Activated naive CD4-positive, alpha-beta T cell treated with anti-CD3 and anti-CD28 coated beads, Interleukin-2, amount 50 U/mL, for 72 hours (primary cell): ENCODE results near the gene SRRD. TPM values are rescaled to one million over a fixed set of nuclear protein-coding genes. Genes with fewer than 3 reads are reported as not detected.
"Not testable (repeated sequence)": the region's sequence is repeated elsewhere in the genome, so short reads cannot be mapped to it uniquely, and the experiment has no call there.

ENCODE experiments used
- ATAC-seq, 2 donors: fragments of 150-1000 bp; cut with Tn5 transposase; 2 replicates each; pipeline ENCODE4 v1.10.0; 2021; ENCODE audit warnings: mild to moderate bottlenecking in 2 of 2, moderate library complexity in 2 of 2
- DNase-seq, 2 donors: peaks; one replicate each; pipeline ENCODE4 v3.0.0; 2021 to 2022; ENCODE audit warnings: low spot score in 2 of 2
- H3K27ac Mint-ChIP-seq, 2 donors: one replicate each; pipeline ENCODE4 v1.8.0; 2022; ENCODE audit warnings: mild to moderate bottlenecking in 2 of 2, mixed read lengths in 2 of 2
- H3K36me3 Mint-ChIP-seq, 2 donors: one replicate each; pipeline ENCODE4 v1.8.0; 2022; ENCODE audit warnings: mixed read lengths in 2 of 2
- H3K9me3 Mint-ChIP-seq, 2 donors: one replicate each; pipeline ENCODE4 v1.8.0; 2022; ENCODE audit warnings: mixed read lengths in 2 of 2
- total RNA-seq, 2 donors: library from RNA; stranded (reverse); gene quantifications; one replicate each; pipeline ENCODE4 v1.2.3, GENCODE V29; 2022

SRRD gene
- total RNA-seq, 2 donors from 2014 or later = 18.6 to 27.4 TPM

- Mint-ChIP-seq H3K9me3 (no peaks in the 10 kb centered on the region), H3K36me3 (peaks cover 0 to 10% of the 10 kb centered on the region in 2 donors), H3K27ac (no peak overlapping the region)
- ATAC-seq = no peak
- no peak for DNase-seq
Measured at GRCh38 chr22:26525946-26526564, 42.4 kb downstream of the SRRD start.

- ATAC-seq (no peak), DNase-seq (no peak)
- peak overlapping the region in 1 of 2 donors; percentile 42 for H3K27ac Mint-ChIP-seq
- H3K36me3 Mint-ChIP-seq = peaks cover 0 to 10% of the 10 kb centered on the region in 2 donors
- H3K9me3 Mint-ChIP-seq = no peaks in the 10 kb centered on the region
Measured at GRCh38 chr22:26527167-26527566, 43.5 kb downstream of the SRRD start.

- Mint-ChIP-seq H3K9me3 (no peaks in the 10 kb centered on the region), H3K27ac (peak overlapping the region in 1 of 2 donors; percentile 91), H3K36me3 (peaks cover 0 to 10% of the 10 kb centered on the region in 2 donors)
- DNase-seq = no peak
- no peak for ATAC-seq
Measured at GRCh38 chr22:26527574-26528465, 44.1 kb downstream of the SRRD start.

GRCh38 chr22:26528518-26528917 is 44.8 kb downstream of the SRRD start:
- DNase-seq, H3K9me3 Mint-ChIP-seq, H3K36me3 Mint-ChIP-seq, ATAC-seq, H3K27ac Mint-ChIP-seq: not testable (repeated sequence)

GRCh38 chr22:26529345-26529744 is 45.7 kb downstream of the SRRD start:
- no peak for ATAC-seq

GRCh38 chr22:26534171-26534855 is 50.6 kb downstream of the SRRD start:
- Mint-ChIP-seq H3K9me3 (no peaks in the 10 kb centered on the region), H3K27ac (no peak overlapping the region), H3K36me3 (peaks cover 0 to 10% of the 10 kb centered on the region in 2 donors)
- ATAC-seq (no peak), DNase-seq (no peak)

More at GRCh38 chr22:26529345-26529744, 45.7 kb downstream of the SRRD start:
- no peak for DNase-seq
- no peaks in the 10 kb centered on the region for H3K9me3 Mint-ChIP-seq
- peaks cover 0 to 10% of the 10 kb centered on the region in 2 donors for H3K36me3 Mint-ChIP-seq
- peak overlapping the region in 1 of 2 donors; percentile 57 for H3K27ac Mint-ChIP-seq

- no peaks in the 10 kb centered on the region for H3K9me3 Mint-ChIP-seq
- peak in 1 of 2 donors; percentile 51 for ATAC-seq
- DNase-seq = no peak
- H3K36me3 Mint-ChIP-seq = peaks cover 0 to 6% of the 10 kb centered on the region in 2 donors
- peak overlapping the region in 1 of 2 donors; percentile 74 for H3K27ac Mint-ChIP-seq
Measured at GRCh38 chr22:26534874-26535602, 51.4 kb downstream of the SRRD start.

- no peak for ATAC-seq
- no peak for DNase-seq
- H3K36me3 Mint-ChIP-seq = peaks cover 0 to under 1% of the 10 kb centered on the region in 2 donors
- no peaks in the 10 kb centered on the region for H3K9me3 Mint-ChIP-seq
- H3K27ac Mint-ChIP-seq = peak overlapping the region in 1 of 2 donors; percentile 74
Measured at GRCh38 chr22:26535603-26535908, 51.9 kb downstream of the SRRD start.

GRCh38 chr22:26536056-26536761 is 52.5 kb downstream of the SRRD start:
- no peak for DNase-seq
- no peaks in the 10 kb centered on the region for H3K9me3 Mint-ChIP-seq
- H3K36me3 Mint-ChIP-seq = no peaks in the 10 kb centered on the region
- no peak for ATAC-seq
- no peak overlapping the region for H3K27ac Mint-ChIP-seq

- Mint-ChIP-seq H3K27ac (no peak overlapping the region), H3K9me3 (no peaks in the 10 kb centered on the region), H3K36me3 (no peaks in the 10 kb centered on the region)
- DNase-seq = no peak
- no peak for ATAC-seq
Measured at GRCh38 chr22:26536762-26537134, 53.1 kb downstream of the SRRD start.

- Mint-ChIP-seq H3K36me3 (no peaks in the 10 kb centered on the region), H3K27ac (no peak overlapping the region), H3K9me3 (no peaks in the 10 kb centered on the region)
- ATAC-seq (no peak), DNase-seq (no peak)
Measured at GRCh38 chr22:26540119-26540518, 56.4 kb downstream of the SRRD start.

- no peaks in the 10 kb centered on the region for H3K9me3 Mint-ChIP-seq
- DNase-seq (no peak), ATAC-seq (no peak)
- H3K36me3 Mint-ChIP-seq = peaks cover 0 to 4% of the 10 kb centered on the region in 2 donors
- H3K27ac Mint-ChIP-seq = peak overlapping the region in 1 of 2 donors; percentile 60
Measured at GRCh38 chr22:26541167-26541819, 57.6 kb downstream of the SRRD start.

- peaks cover 4 to 20% of the 10 kb centered on the region in 2 donors for H3K36me3 Mint-ChIP-seq
- ATAC-seq (peak; percentile 22 to 66), DNase-seq (no peak)
- peaks cover 0 to 4% of the 10 kb centered on the region in 2 donors for H3K9me3 Mint-ChIP-seq
- peak overlapping the region; percentile 53 to 75 for H3K27ac Mint-ChIP-seq
Measured at GRCh38 chr22:26542831-26543230, 59.2 kb downstream of the SRRD start.
